ENCODE data around the gene DOK5.

Gene DOK5

DNA sequence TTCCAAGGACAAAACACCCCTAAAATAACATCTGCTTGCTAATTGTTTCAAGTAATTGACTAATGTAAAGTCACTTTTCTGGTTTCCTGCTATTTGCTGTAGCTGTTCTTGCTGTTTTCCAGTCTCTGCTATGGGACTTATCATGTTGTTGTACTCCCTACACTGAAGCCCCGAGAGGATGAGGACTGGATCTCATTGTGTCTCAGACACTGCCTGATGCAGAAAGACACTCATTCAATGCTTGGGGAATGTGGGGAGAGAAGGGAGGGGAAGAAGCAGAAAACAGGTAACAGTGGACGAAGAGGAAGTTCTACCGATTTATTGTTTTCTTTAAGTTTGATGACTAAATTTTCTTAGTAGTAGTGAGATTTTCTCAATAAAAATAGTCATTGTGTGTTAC is 79.8 kb downstream of the DOK5 start:
- no peak for DNase-seq (ENCODE audit: low read depth in 2 of 3, low spot score in 1 of 3)

DNA sequence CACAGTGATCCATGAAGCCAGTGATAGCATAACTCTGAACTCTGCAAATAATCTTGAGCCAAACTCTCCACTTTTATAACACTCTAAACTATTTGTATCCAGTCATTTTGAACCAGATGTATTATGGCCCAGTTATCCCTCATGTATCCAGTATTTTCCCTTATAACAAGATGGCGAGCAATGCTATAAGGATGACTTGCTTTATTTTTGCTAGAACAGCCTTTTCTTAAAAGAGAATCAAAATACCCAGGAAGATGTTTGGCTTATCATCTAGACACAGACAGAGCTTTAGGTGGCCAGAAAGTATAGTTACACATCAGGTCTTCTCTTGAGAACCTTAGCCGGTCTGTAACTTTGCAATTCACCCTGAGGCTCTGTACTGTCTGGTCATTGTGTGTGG is 81.0 kb downstream of the DOK5 start:
- DNase-seq (ENCODE audit: low read depth in 2 of 3, low spot score in 1 of 3) = no peak

DNA sequence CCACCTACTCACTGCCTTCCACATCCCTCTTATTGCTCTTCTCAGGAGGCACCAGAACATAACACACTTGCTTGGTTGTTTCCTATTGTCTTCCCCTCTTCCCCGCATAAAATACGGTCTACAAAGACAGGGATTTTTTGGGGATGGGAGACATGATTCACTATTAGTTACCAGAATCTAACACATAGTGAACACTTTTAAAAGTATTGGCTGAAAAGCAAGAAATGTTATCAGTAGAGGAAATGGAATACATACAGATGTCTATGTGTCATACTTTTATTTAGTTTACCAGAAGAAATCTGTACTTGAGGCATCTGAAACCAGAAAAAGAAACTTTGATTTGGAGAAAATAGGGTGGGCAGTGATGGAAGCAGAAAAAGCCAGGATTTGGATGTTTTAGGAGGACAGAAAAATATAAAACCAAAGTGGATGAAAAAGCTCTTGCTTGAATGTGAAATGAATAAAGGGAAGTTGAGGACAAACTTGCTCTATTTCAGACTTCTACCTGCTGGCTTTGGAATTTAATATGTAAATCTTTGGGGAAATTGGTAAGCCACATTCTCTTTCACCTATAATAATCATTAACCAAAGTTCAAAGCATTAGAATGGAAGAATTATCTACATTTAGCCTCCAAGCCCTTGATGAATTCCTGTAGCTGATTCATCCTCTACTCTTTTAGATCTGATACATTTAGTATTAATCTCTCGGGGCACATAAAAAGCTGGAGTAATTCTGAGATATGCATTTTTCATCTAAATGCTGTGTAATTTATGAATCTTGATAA is 82.6 kb downstream of the DOK5 start:
- DNase-seq (ENCODE audit: low read depth in 2 of 3, low spot score in 1 of 3) = no peak

DNA sequence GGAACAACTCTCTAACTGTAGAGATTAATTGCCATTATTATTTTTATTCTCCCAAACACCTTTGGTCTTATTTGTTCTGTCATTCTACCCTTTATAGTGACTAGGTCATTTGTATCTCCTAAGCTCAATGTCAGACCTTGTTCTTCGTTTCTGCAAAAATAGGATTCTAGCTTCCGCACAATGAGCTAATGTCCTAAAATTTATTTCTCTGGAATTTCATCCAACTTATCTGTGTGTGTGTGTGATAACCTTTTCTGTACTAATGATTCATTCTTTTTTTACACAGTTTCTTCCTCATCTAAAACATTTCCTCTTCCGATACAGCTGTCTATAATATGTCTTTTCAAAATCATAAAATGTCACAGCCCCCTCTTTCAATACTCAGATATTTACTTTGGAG is 84.5 kb downstream of the DOK5 start:
- DNase-seq (ENCODE audit: low read depth in 2 of 3, low spot score in 1 of 3) = no peak

DNA sequence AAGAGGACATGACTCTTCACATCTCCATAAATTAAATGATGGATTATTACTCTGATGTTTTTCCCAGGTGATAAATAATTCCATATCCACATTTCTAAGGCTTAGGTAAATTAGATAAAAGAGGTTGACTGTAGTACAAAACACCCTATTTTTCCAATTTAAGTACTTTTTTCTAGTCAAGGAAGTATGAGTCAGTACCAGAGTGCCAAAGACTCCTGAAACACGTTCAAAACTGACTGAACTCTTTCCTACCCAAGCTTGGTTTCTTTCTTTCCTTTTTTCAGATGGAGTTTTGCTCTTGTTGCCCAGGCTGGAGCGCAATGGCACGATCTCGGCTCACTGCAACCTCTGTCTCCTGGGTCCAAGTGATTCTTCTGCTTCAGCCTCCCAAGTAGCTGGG is 85.0 kb downstream of the DOK5 start:
- no peak for DNase-seq (ENCODE audit: low read depth in 2 of 3, low spot score in 1 of 3)

DNA sequence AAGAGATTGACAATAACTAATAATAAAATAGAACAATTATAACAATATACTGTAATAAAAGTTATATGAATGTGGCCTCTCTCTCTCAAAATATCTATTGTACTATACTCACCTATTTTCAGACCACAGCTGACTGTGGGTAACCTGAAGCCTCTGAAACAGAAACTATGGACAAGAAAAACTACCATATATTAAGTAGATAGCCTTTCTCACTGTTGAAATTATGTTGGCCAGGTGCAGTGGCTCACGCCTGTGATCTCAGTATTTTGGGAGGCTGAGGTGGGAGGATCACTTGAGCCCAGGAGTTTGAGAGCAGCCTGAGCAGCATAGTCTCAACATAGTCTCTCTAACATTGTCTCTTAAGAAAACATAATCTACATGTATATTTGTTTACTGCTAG is 89.9 kb downstream of the DOK5 start:
- no peak for DNase-seq (ENCODE audit: low read depth in 2 of 3, low spot score in 1 of 3)

DNA sequence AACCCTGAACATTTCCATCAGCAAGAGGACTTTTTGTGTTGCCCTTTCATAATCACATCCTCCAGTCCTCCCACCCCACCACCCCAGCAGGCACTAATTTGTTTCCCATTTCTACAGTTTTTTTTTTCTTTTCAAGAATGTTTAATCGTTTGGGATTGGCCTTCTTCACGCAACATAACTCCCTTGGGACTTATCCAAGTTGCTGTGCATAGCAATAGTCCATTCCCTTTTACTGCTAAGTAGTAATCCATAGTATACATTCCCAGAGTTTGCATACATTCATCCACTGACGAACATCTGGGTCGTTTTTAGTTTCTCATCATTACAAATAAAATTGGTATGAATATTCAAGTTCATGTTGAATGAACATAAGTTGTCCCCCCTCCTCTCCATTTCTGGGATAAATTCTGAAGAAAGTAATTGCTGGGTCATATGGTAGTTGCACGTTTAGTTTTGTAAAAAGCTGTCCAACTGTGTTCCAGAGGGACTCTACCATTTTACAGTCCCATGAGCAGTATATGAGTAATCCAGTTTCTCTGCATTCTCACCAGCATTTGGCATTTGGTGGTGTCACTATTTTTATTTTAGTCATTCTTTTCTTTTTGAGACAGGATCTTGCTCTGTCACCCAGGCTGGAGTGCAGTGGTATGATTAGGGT is 90.8 kb downstream of the DOK5 start:
- no peak for DNase-seq (ENCODE audit: low read depth in 2 of 3, low spot score in 1 of 3)

DNA sequence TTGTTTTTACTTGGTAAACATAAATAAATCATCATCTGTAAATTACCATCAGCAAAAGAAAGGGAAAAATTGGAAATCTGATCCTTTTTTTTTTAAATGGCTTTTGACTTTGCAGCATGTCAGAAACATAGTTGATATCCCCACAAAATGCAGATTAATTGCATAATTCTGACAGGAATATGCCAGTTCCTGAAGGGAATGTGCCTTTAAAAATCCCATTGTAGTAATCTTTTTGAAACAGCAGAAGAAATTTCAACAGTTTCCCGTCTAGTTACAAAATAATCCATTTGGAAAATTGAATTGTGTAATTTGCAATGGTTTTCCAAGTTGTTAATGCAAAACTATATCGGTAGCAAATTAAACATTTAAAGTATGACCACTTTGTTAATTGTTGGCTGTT is 95.2 kb downstream of the DOK5 start:
- no peak for DNase-seq (ENCODE audit: low read depth in 2 of 3, low spot score in 1 of 3)

DNA sequence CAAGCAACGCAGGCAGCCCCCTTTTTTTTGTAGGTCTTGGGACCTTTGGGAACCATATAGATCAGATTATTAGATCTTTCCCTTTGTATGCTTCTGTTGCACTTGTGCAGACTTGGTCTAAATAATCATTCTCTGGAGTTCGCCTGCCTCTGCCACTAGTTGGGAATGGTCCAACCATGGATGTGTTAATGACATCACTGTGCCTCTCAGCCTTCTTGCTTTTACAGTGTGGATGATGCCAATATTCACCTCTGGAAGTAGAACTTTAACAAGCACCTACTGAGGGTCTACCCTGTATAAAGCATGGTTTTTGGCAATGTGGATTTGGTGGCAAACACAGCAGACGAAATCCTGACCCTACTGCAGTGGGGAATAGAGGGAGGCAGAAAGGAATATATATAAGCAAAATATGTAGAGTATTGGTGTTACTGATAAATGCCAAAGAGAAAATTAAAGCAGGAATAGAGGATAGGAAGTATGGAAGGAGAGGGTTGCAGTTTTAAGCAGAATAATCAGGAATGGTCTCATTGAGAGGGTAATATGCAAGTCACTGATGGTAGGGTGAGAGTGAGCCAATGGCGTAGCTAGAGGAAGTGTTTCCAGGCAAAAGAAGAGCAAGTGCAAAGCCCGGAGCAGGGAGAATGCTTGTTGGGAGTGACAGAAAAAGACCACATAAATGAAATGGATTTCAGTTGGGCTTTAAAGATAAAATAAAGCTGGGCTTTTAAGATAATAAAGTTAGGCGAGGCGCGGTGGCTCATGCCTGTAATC is 97.5 kb downstream of the DOK5 start:
- DNase-seq (ENCODE audit: low read depth in 2 of 3, low spot score in 1 of 3) = no peak

DNA sequence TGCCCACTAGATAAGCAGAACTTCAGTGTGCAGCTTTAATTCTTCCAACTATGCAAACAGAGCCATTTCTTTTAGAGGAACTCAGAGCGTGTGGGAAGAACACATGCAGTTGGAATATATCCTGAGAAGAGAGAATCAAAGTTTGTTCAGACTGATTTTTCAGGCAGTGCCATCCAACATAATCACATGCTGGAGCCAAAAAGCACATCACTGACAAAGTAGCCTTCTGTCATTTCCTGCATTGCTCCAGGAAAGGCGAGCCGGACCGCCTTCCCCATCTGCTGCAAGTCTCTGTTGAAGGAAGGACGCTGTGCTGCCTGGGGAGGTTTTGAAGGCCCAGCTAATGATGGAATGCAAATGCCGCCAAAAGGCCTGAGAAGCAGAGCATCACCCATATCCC is 98.4 kb downstream of the DOK5 start:
- DNase-seq (ENCODE audit: low read depth in 2 of 3, low spot score in 1 of 3) = no peak

DNA sequence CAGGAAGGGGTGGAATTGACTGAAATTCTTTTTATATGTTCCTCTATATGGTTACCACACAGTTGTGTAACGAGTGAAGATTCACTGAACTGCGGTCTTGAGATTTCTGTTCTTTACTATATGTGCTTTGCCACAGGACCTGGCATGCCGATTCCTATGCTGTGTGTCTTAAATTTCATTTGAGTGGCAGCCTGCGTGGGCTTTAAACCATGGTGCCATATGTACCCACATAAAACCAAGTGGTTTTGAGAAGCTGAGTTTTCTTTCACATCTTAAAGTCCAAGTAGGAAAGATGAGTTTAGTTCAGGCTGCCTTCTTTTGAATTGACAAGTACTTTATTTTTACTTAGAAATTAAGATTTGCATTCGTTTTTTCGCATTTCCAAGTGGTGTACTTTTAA is 101.1 kb downstream of the DOK5 start:
- no peak for DNase-seq (ENCODE audit: low read depth in 2 of 3, low spot score in 1 of 3)

DNA sequence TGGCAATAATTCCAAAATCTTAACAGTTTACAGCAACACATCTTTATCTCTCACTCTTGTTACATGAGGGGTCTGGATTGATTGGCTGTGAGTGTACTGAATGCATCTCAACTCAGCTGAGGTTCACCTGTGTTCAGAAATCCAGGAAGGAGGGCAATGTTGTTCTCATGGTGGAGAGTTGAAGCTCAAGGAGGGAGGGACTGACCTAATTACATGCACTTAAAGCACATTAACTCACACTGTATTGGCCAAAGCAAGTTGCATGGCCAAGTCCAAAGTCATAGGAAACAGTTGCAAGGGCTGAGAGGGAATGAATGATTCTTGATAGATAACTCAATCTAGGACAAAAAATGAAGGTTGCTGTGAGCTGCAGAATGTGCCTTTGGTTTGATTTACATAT is 102.2 kb downstream of the DOK5 start:
- no peak for DNase-seq (ENCODE audit: low read depth in 2 of 3, low spot score in 1 of 3)

DNA sequence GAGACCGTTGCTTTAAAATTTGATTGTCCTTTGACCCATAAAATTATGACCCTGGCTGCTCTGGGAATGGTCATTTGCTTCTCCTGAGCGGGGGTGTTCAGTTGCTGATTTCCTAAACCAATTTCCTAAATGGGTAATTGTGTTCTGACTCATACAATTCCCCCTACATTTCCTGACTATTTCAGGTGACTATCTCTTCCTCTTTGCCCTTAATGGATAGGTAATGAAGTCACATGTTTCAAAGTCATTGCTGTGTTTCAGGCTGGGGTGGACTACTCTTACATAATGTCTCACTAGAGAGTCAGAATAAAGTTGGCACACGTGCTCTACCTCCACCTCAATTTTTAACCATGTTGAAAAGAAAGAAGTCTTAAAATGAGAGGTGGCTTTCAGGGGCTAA is 109.8 kb downstream of the DOK5 start:
- DNase-seq (ENCODE audit: low read depth in 2 of 3, low spot score in 1 of 3) = no peak

DNA sequence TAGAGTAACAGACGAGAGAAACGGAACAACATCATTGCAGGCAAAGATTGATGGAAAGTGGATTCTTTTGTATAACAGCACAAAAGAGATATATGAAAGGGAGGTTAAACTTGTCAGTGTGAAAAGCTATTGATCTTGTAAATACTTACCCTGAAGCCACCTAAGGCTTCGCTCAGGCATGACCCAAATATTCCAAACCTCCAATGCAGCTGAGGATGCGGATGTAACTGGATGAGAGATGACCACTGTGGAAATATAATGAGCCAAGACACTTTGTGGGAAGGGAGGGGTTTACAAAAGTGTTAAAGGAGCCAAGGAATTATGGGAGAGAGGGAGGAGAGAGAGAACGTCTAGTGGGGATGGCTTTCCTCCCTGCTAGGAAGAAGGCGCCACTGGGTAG is 112.0 kb downstream of the DOK5 start:
- no peak for DNase-seq (ENCODE audit: low read depth in 2 of 3, low spot score in 1 of 3)

DNA sequence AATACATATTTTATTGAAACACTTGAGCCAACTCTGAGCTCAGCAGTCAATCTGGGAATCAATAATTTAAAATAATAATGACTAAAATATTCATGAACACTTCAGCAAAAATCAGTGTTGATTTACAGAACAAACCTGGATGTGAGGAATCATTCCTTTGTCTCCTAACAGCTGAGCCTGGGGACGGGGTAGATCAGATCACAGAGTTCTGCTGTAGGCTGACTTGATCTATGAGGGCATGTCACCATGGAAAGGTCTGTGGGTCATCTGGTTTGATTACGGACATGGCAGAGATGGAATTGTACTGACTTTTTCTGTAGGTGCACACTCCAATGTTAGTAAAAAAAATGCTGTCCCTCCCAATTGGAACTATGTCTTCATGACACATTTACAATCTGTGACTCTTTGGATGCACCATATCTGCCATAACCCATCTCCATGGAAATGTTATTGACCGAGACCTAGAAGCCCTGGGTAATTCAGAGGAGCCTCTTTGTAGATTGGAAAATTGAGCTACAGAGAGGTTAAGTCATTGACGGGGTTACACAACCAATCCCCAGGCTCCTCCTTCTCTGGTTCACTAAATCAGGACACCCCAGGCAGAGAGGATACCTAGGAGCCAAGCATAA is 114.1 kb downstream of the DOK5 start:
- DNase-seq (ENCODE audit: low read depth in 2 of 3, low spot score in 1 of 3) = no peak

DNA sequence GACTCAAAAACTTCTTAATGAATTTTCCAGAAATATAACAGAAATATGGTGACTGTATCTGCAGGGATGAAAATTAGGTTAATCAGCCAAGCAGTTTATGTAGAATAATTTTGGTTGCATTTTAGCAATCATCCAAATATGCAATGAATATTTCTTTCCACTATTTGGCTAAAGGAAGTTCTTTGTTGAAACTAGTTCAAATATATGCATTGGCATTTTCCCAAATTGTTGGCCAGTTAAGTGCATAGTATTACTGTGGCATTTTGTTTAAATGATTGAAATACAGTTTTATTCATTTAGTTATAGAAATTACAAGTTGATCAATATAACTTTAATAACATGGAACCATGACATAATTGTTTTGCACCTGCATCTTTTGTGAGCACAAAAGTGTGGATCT is 115.5 kb downstream of the DOK5 start:
- DNase-seq (ENCODE audit: low read depth in 2 of 3, low spot score in 1 of 3) = no peak

DNA sequence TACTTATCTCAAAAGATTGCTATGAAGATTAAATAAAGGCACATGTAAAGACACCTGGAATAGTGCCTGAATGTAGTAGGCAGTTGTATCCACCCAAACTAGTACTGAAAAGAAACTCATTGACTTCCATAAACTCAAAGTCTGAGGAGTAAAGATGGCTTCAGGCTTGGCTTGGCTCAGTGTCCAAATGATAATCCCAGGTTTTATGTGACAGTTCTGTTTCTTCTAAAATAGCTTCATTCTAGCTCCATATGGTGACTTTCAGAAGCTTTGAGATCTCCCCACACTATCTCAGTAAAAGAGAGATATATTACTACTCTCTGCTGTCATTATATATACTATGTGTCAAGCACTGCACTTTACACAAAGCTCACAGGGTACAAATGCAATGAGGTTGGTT is 121.3 kb downstream of the DOK5 start:
- DNase-seq (ENCODE audit: low read depth in 2 of 3, low spot score in 1 of 3) = no peak

DNA sequence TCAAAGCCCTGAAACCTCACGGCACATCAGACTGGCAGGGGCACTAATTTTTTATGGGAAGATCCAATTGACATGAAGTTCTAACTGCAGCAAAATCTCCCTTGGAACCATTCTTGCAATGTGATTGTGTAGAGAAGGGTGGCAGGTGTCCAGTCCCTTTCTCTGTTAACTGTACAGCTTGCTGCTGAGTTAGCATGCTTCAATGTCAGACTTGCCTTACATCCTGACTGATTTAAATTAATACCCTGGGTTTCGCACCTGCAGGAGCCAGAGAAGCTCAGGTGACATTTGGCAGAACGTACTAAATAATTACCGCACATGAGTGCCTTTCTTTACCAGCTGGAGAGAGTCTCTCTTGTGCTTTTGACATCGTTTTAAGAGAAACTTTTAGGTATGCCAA is 123.0 kb downstream of the DOK5 start:
- DNase-seq (ENCODE audit: low read depth in 2 of 3, low spot score in 1 of 3) = no peak

DNA sequence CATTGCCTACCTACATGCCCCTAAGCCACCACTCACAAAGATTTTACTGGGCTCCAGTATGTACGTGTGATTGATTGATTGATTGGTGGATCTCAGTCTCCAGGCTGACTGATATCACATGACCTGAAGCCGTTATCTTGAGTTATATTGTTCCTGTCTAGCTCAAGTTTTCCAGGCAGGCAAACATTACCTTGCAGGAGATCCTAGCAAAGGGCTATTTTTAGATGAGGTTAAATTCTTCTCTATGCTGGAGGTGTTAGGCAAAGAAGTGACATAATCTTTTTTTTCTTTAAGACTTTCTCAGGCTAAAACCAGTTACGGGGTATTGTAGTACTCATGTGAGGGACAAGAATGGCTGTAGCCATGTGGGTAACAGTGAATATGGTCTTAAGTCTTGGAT is 125.2 kb downstream of the DOK5 start:
- DNase-seq (ENCODE audit: low read depth in 2 of 3, low spot score in 1 of 3) = no peak

DNA sequence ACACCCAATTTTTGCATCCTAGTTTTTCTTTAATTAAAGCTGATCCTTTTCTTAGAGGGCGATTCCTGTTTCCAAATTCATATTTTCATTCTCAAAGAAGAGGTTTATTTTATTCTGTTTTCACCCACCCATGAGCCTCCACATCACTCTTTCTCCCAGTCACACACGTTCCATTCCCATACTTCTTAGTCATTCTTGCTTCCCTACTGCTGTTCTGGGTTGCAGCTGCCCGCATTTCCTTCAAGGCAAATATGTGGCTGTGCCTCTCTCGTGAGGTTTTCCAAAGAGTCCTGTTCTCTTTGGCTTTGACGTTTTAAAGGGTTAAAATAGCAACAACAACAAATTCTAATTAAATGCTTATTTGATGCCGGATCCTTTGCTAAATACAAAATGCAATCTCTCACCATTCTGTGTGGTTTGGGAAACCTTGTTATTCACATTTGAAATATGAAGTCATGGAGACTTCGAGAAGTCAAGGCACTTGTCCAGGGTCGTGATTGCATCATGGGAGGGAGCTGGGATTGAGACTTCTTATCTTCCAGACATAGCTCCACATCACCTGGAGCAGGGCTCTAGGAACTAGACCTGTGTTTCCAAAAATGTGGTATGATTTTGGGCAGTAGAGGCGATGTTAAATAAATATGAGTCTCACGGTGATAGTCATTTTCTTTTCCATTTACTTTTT is 126.6 kb downstream of the DOK5 start:
- no peak for DNase-seq (ENCODE audit: low read depth in 2 of 3, low spot score in 1 of 3)

DNA sequence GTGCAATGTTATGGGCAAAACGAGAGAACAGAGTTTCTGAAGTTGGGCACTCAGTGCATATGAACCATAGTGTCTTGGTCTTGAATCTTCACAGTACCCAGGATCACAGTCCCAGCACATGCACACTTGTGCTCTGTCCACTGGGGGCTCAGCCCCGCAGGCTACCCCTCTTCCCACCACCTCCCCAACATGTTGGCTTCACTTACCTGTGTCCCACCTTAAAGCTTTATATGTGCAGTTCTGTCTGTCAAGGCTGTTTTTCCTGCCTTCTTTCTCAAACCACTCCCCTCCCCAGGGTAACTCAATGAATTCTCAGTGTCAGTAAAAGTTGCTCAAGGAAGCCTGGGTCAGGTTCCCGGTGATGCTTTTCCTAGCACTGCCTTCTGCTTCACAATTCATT is 129.9 kb downstream of the DOK5 start:
- DNase-seq (ENCODE audit: low read depth in 2 of 3, low spot score in 1 of 3) = no peak
